Measurements from ENCODE around the gene TRIB2. TPM values are rescaled to one million over a fixed set of nuclear protein-coding genes. Genes with fewer than 3 reads are reported as not detected.

The TRIB2 gene
- total RNA-seq, 1 donor from 2014 or later, result 32.1 TPM

GRCh38 chr2:12693509-12693908 lies 23.2 kb upstream of the TRIB2 start:
- no peak for ATAC-seq (ENCODE audit: poor library complexity)
- DNase-seq, result no peak
- intact Hi-C loops (cut with DNase I), result no loop called here

DNA sequence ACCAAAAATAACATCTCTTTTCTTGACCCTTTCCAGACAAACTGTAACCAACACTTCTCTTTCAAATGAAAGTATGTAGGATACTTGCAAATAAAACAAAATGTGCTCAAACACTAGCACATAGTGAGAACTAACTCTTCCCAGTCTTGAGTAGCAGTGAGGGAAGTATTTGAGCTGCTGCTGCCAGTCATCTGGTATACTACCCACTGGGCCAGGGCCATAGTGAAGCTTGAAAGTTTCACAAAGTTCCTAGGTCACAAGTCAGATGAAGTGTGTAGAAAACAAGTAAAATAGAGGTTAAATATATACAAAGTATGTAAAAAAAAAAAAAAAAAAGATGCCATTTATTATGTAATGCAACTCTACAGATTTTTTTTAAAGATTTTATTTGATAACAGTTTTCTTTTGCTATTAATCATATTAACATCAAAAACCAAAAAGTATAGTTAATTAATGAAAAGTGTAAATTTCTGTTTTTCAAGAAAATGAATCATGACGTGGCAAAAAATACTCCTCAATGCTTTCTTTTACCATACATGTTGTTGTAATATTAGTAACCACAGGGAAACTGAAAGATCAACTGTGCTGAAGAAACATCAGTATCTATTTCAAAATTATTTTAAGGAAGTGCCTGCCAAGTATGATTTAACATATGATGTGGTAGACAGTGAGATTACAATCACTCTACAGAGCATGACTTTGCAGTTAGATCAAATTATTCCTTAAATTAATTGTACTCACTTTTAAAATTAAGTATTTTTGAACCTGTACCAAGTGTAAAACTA lies 21.6 kb upstream of the TRIB2 start:
- DNase-seq, result no peak
- ATAC-seq (ENCODE audit: poor library complexity), result no peak
- intact Hi-C loops (cut with DNase I), result no loop called here

- intact Hi-C loops (cut with DNase I), result no loop called here
- DNase-seq, result no peak
- no peak for ATAC-seq (ENCODE audit: poor library complexity)
These were observed 19.1 kb upstream of the TRIB2 start for GRCh38 chr2:12697617-12698016.

GRCh38 chr2:12700989-12701388 lies 15.7 kb upstream of the TRIB2 start:
- intact Hi-C loops (cut with DNase I), result no loop called here
- DNase-seq (no peak), ATAC-seq (ENCODE audit: poor library complexity) (no peak)

- intact Hi-C loops (cut with DNase I), result no loop called here
These were observed 15.0 kb upstream of the TRIB2 start for GRCh38 chr2:12701786-12702167.

DNA sequence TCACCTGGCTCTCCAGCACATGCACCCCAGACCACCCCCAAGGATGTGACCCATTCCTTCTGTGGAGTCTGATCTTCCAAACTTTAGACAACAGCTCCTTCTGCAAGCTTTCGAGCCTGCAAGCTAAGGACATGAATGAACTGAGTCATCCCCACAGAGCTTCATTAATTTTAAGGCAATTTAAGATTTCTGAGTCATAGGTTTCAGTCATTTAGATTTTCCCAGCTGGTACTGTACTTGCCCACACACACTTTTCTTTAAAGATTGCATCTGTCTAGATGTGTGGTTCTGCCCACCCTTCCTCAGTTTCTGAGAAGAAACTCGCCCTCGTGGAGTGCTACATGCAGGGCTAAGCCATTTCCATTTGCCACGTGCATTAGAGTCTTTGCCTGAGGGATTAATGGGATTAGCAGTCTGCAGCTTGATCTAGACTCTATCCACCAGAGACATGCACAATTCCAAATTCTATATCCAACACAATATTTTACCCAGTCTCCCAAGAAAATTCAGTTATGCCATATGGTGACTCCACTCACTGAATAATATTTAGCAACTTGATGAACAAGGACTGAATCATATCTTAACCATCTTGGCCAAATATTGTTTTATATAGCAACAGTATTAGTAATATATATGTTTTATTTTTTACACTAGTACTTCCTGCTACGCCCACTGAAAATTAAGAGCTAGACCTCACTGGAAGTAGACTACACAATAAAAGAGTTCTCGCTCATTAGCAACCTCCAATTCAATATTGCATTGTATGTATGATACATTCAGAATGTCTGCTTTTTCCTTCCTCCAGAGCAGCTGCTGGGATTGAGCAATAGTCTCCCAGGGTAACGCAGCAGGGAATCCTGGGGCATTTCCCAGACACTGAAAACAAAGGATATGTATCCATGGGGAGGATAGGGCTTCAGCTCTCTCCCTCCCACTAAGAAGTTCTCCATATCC lies 14.3 kb upstream of the TRIB2 start:
- no peak for DNase-seq
- ATAC-seq (ENCODE audit: poor library complexity), result peak; percentile 90
- intact Hi-C loops (cut with DNase I), result no loop called here

More at GRCh38 chr2:12701786-12702167, 15.0 kb upstream of the TRIB2 start:
- DNase-seq (no peak), ATAC-seq (ENCODE audit: poor library complexity) (no peak)

- ATAC-seq (ENCODE audit: poor library complexity) (peak; percentile 41), DNase-seq (no peak)
- intact Hi-C loops (cut with DNase I), result no loop called here
These were observed 12.4 kb upstream of the TRIB2 start for GRCh38 chr2:12704378-12704777.

GRCh38 chr2:12705230-12705629 lies 11.5 kb upstream of the TRIB2 start:
- DNase-seq (no peak), ATAC-seq (ENCODE audit: poor library complexity) (no peak)
- intact Hi-C loops (cut with DNase I), result no loop called here

- DNase-seq (no peak), ATAC-seq (ENCODE audit: poor library complexity) (no peak)
- intact Hi-C loops (cut with DNase I), result no loop called here
These were observed 11.0 kb upstream of the TRIB2 start for GRCh38 chr2:12705742-12706141.

GRCh38 chr2:12708508-12709206 lies 8.1 kb upstream of the TRIB2 start:
- no peak for DNase-seq
- intact Hi-C loops (cut with DNase I), result no loop called here
- no peak for ATAC-seq (ENCODE audit: poor library complexity)

DNA sequence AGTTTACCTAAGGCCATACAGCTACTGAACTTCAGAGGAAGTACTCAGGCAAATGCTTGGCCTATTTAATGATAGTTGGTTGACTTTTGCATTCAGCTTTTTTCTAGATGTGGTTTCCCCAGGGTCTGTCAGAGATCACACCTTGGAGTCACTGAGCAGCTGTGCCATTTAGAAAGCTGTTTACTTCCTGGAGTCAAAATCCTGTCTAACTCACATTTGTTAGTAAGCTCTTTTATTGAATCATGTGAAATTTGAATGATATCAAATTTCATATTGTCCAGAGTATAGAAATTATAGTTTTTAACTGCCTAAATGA lies 7.6 kb upstream of the TRIB2 start:
- intact Hi-C loops (cut with DNase I), result no loop called here
- no peak for DNase-seq
- no peak for ATAC-seq (ENCODE audit: poor library complexity)

DNA sequence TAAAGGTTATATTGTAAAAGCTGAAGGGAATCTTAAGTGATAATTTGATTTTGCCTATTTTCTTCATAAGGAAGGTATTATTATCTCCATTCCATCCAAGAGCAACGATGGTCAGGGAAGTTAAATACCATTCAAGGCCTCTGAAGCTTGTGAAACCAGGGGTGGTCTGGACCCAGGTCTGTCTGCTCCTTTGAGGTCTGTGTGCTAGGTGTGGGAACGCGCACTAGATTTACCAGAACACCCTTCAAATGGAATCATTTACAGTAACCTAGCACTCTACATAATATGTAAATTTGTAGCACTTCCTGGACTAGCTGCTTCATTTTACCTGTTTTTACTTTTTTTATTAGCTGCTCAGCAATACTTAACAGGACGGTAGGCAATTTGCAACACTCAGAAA lies 6.4 kb upstream of the TRIB2 start:
- ATAC-seq (ENCODE audit: poor library complexity) (no peak), DNase-seq (no peak)
- intact Hi-C loops (cut with DNase I), result loop anchor here (10.0 kb wide), 3 partner anchors 246 to 886 kb away; no protein-coding TSS in a partner anchor

DNA sequence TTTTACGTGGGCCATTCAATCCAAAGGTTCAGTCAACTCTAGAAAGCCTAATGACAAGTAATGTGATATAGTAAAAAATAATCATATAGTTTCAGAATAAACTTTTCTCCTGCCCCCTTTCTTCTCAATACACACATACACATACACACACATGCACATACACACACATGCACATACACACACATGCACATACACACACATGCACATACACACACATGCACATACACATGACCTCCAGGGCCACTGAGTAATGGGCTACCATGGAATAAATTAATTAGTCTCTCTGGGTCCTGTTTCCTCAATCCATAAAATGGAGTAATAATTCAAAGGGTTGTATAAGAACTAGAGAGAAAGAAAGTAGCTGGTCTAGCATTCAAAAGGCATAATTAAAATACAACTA lies 5.4 kb upstream of the TRIB2 start:
- no peak for ATAC-seq (ENCODE audit: poor library complexity)
- intact Hi-C loops (cut with DNase I), result loop anchor here (10.0 kb wide), 3 partner anchors 247 to 887 kb away; no protein-coding TSS in a partner anchor

DNA sequence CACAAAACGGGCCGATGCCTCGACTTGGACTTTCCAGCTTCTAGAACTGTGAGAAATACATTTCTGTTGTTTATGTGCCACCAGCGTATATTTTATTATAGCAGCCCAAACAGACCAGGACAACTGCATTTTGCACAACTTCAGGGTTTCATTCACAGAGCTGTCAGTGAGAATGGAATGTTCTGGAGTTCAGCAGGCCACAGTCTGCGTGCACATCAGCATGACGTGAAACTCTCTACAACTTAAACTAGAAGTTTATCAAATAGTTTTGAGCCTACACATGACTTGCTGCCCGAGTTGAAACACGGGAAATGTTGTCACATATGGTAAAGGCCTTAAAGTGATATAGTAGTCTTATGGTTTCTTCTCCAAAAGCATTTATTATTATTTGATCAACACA lies 3.9 kb upstream of the TRIB2 start:
- DNase-seq (no peak), ATAC-seq (ENCODE audit: poor library complexity) (no peak)
- intact Hi-C loops (cut with DNase I), result loop anchor here (10.0 kb wide), 3 partner anchors 248 to 888 kb away; no protein-coding TSS in a partner anchor

More for the DNA sequence above, 5.4 kb upstream of the TRIB2 start:
- DNase-seq, result no peak

GRCh38 chr2:12714391-12715221 lies 2.1 kb upstream of the TRIB2 start:
- intact Hi-C loops (cut with DNase I), result loop anchor here (5.0 to 10.0 kb wide), 9 partner anchors 93 to 890 kb away; no protein-coding TSS in a partner anchor
- no peak for DNase-seq
- ATAC-seq (ENCODE audit: poor library complexity), result no peak

DNA sequence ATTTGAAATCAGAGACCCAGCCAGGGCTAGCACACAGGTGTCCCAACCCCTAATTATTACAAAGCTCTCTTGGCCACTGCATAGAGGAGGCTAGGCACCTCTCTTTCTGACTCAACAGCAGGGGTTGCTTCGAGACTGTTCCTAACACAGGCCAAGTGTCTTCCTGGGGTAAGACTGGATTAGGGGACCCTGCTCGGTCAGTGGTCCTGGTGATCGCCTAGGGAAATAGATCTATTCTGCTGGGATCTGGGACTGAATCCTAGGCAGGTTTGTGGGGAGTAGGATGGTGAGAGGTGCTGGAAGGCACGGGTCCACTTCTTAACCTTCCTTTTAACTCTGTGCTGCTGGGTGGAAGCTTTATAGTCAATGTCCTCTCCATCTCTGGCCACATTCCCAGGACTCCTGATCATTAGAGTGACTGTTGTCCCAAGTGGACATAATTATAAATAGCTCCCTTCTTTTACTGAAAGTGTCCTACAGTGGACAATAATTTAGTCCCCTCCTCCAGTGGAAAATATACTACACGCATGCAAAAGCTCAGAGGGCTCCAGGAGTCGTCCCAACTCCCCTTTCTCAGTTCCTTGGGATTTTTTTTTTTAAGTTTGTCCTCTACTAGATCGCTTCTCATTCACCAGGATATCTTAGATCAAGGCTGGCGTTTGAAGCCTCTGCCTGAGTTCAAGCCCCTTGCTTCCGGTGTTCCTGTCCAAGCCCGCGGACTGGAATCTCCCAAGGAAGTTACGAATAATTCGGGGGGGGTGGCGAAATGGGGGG lies 1.3 kb upstream of the TRIB2 start:
- ATAC-seq (ENCODE audit: poor library complexity) (peak; percentile 1), DNase-seq (no peak)
- intact Hi-C loops (cut with DNase I), result loop anchor here (5.0 to 10.0 kb wide), 9 partner anchors 92 to 891 kb away; no protein-coding TSS in a partner anchor

DNA sequence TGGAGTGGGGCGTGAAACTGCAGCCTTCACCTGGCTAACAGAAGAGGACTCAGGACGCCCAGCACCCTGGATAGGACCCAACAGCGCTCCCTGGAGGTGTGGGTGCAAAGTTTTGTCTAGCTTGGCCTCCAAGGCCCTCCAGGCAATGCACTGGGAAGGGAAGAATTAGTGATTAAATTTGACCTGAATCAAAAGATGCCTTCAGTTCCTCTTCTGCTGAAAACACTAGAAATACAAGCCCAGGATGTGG lies 779 bp upstream of the TRIB2 start:
- intact Hi-C loops (cut with DNase I), result loop anchor here (5.0 to 10.0 kb wide), 9 partner anchors 91 to 891 kb away; no protein-coding TSS in a partner anchor
- peak; percentile 86 for DNase-seq
- peak; percentile 39 for ATAC-seq (ENCODE audit: poor library complexity)
